Heart left ventricle (tissue), 16 donors: Measurements from ENCODE around the gene SNED1. TPM values are rescaled to one million over a fixed set of nuclear protein-coding genes. Genes with fewer than 3 reads are reported as not detected.

Experiments used
- ATAC-seq, 4 donors: fragments of 200-7000 bp; cut with Tn5 transposase; one replicate each; pipeline ENCODE4 v1.9.1; 2020 to 2022; ENCODE audit warnings: moderate library complexity in 4 of 4, mild to moderate bottlenecking in 3 of 4, moderate number of reproducible peaks in 1 of 4
- DNase-seq, 5 donors: peaks; one replicate each; pipeline ENCODE4 v3.0.0-alpha.2; 2020
- H3K27ac ChIP-seq, 12 donors: fragments of 200-600 bp; sonication (generic) in 4 of 12; one replicate each; pipeline versions ENCODE4 v1.5.0 to v1.8.0; 2016 to 2022; ENCODE audit warnings: mild to moderate bottlenecking in 2 of 12
- H3K27me3 ChIP-seq, 9 donors: fragments of 200-600 bp; sonication (generic) in 2 of 9; one replicate each; pipeline versions ENCODE4 v1.5.1 to v1.8.0; 2016 to 2022; ENCODE audit warnings: mild to moderate bottlenecking in 3 of 9
- H3K36me3 ChIP-seq, 9 donors: fragments of 200-600 bp; sonication (generic) in 2 of 9; one replicate each; pipeline versions ENCODE4 v1.5.0 to v1.8.0; 2018 to 2022; ENCODE audit warnings: mild to moderate bottlenecking in 2 of 9
- H3K4me1 ChIP-seq, 12 donors: fragments of 200-600 bp; sonication (generic) in 4 of 12; one replicate each; pipeline versions ENCODE4 v1.5.0 to v1.8.0; 2016 to 2022; ENCODE audit warnings: mild to moderate bottlenecking in 3 of 12
- H3K4me3 ChIP-seq, 12 donors: fragments of 200-600 bp; sonication (generic) in 4 of 12; one replicate each; pipeline versions ENCODE4 v1.5.0 to v1.8.0; 2017 to 2022; ENCODE audit warnings: mild to moderate bottlenecking in 9 of 12, moderate library complexity in 4 of 12
- H3K9me3 ChIP-seq, 12 donors: fragments of 200-600 bp; sonication (generic) in 4 of 12; one replicate each; pipeline versions ENCODE4 v1.5.0 to v1.8.0; 2016 to 2022; ENCODE audit warnings: mild to moderate bottlenecking in 1 of 12
- CTCF ChIP-seq, 12 donors: fragments of 200-600 bp; sonication (generic) in 4 of 12; IDR thresholded peaks; one replicate each; pipeline versions ENCODE4 v1.5.0 to v1.8.0; 2018 to 2022; ENCODE audit warnings: antibody characterized with exemption in 12 of 12, mild to moderate bottlenecking in 5 of 12
- POLR2A ChIP-seq, 2 donors: fragments of 450-650 bp; IDR thresholded peaks; one replicate each; pipeline ENCODE4 v1.6.1; 2017; ENCODE audit warnings: antibody characterized with exemption in 2 of 2, mild to moderate bottlenecking in 2 of 2, moderate library complexity in 2 of 2
- WGBS, 4 donors: extraction: QIAGEN DNeasy Blood & Tissue Kit in 2 of 4; methylation state at CpG; one replicate each; pipeline versions ENCODE4 v1.1.5 to v1.1.7; 2013 to 2018; 5-methylcytosine and 5-hydroxymethylcytosine counted together
- intact Hi-C, 10 donors: fragments of 100-400 bp; cut with DNase I; formaldehyde crosslinking; loops; one replicate each; pipeline versions ENCODE4 v1.11.1 to v1.14.2; 2022
- polyA plus RNA-seq, 2 donors: library from polyadenylated mRNA; stranded (reverse); fragments of 200-250 nt; gene quantifications; one replicate each; pipeline ENCODE4 v1.2.3, GENCODE V29; 2013
- total RNA-seq, 9 donors: library from RNA; depleted of rRNA in 2 of 9; stranded (reverse); fragments of >200 nt in 2 of 9; fragmentation: NEBNext Ultra II Directional in 3 of 9; extraction: Animal tissue kit (Norgen Biotek cat#: 25700) in 3 of 9; gene quantifications; one replicate each; pipeline versions ENCODE4 v1.1.0 to v1.2.4, GENCODE V29; 2016 to 2023
- donor health status: ischemic (EF 13 %, LVEDD 7.1; RV severe dilation, severe dysfunction).
- donor health status: healthy with polysubstance abuse.
- donor health status: DM: no; HTN: yes; CAD: no.
- donor health status: DM: no; HTN: no; CAD: no.
- donor health status: ischemic (EF 25% LVEDD 6.9; RV normal size, moderate dysfunction).
- donor health status: ischemic (EF 25% LVEDD 5.7; RV mildly dilated, moderate dysfunction).
- donor health status: healthy.
- donor health status: DM: yes; HTN: yes; CAD: no.
- donor health status: ischemic (EF 35%, LVEDD 5.7; RV mildly dilated, moderate dysfunction).
- donor health status: nonischemic (EF 11% LVEDD 7.7; RV severe dilation, severe dysfunction).
- donor health status: DM: yes; HTN: yes; CAD: no.
- donor health status: PGD.
- donor health status: ischemic (EF 29% LVEDD 5.4; RV normal size, mild dysfunction).
- donor health status: nonischemic (EF 23%, LVEDD 6.1; RV moderate dilation, normal function).

SNED1 gene
- total and polyA plus RNA-seq, 11 donors = 3.1 to 14.7 (median 4.9) TPM

DNA sequence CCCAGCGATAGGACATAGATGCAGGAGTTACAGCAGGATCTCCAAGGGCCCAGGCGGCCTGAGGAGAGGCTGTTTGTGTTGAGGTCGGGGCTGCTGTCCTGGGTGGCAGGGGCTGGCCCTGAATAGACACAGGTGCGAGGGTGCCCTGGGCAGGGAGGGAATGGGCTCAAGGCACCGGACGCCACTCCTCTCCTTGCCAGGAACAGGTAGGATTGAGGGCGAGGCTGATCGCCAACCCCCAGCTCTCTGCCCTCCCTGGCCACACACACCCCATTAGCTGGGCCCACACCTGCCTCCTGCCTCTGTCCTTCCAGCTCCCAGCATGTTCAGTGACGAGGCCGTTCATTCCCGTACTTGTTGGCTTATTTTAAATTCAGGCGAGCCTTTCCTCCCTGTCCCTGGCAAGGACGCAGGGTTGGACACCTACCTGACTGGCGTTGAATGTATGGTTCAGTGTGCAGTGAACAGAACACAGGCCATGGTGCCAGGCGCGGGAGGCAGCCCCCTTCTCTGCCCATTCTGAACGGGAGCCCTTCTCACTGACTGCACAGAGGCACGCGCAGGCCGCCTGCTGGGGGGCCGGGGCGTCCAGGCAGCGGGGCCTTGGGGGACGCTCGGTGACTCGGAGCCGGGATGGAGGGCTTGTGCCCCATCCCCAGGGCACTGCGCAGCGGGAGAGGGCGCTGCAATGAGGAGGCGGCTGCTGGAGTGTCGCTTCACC lies 41.3 kb upstream of the SNED1 start:
- intact Hi-C loops = no loop called here
- Histone ChIP-seq H3K27me3 (no peaks in the 10 kb centered on the region), H3K4me1 (peaks cover 0 to 42% (median 19%) of the 10 kb centered on the region in 12 donors), H3K4me3 (no peak overlapping the region), H3K27ac (peak overlapping the region in 1 of 12 donors; percentile 74), H3K9me3 (no peaks in the 10 kb centered on the region), H3K36me3 (no peaks in the 10 kb centered on the region)
- TF ChIP-seq POLR2A (IDR thresholded peaks at IDR 0.05) = no peak
- TF ChIP-seq CTCF (IDR thresholded peaks at IDR 0.05) = no peak
- DNase-seq (peak in 2 of 5 donors; percentile 17 to 23), ATAC-seq (no peak)
- WGBS, 4 donors = 86 to 97% (median 93%) methylated on average over 17 to 32 of the region's 32 CpGs

GRCh38 chr2:240957656-240958365 lies 40.6 kb upstream of the SNED1 start:
- H3K4me3 ChIP-seq = no peak overlapping the region
- H3K4me1 ChIP-seq = peaks cover 0 to 45% (median 21%) of the 10 kb centered on the region in 12 donors
- WGBS, 4 donors = 59 to 71% (median 69%) methylated on average over 11 to 17 of the region's 17 CpGs
- no peaks in the 10 kb centered on the region for H3K36me3 ChIP-seq
- intact Hi-C loops = no loop called here
- peak overlapping the region in 5 of 12 donors; percentile 24 to 74 (median 38) for H3K27ac ChIP-seq
- no peaks in the 10 kb centered on the region for H3K27me3 ChIP-seq
- no peaks in the 10 kb centered on the region for H3K9me3 ChIP-seq
- no peak for TF ChIP-seq CTCF (IDR thresholded peaks at IDR 0.05)
- TF ChIP-seq POLR2A (IDR thresholded peaks at IDR 0.05) = no peak
- DNase-seq = peak in 3 of 5 donors; percentile 37 to 61 (median 57)
- peak in 3 of 4 donors; percentile 20 to 71 (median 64) for ATAC-seq

DNA sequence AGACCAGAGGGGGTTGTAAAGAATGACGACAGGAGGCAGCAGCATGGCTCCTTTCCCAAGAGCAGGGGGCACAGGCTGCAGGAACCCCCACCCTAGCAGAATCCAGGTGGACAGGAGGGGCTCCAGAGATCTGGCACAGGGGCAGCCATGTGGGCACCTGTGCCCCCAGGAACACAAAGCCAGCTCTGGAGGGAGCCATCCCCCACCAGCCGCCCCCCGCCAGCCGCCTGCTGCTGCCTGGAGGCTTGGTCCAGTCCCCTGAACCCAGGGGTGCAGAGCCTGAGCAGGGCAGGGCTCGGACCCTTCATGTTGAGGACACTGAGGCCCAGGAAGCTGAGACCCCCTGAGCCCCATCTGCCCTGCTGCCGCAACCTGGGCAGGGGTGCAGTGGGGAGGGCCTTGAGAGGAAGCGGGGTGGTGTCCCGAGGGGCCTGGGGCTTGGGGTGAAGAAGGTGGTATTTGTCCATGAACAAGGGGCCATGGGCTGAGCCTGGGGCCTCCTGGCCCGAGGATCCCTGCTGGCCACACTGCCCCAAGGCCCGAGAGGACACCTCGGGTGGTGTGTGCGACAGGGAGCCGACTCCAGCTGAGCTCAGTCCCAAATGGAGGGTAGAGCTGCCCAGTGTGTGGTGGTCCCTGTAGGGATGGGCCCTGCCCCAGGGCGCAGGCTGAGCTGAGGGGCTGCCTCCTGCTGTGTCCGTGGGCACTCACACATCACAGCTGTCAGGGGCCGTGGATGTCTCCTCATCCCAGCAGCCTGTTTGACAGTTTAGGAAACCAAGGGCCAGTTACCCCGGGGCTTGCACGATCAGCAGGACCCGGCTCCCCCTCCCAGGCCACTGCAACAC lies 39.8 kb upstream of the SNED1 start:
- H3K27ac ChIP-seq = peak overlapping the region in 5 of 12 donors; percentile 24 to 74 (median 38)
- DNase-seq (peak in 2 of 5 donors; percentile 18), ATAC-seq (no peak)
- TF ChIP-seq CTCF (IDR thresholded peaks at IDR 0.05) (no peak), POLR2A (IDR thresholded peaks at IDR 0.05) (no peak)
- no peaks in the 10 kb centered on the region for H3K9me3 ChIP-seq
- no peaks in the 10 kb centered on the region for H3K36me3 ChIP-seq
- no peak overlapping the region for H3K4me3 ChIP-seq
- H3K4me1 ChIP-seq = peaks cover 0 to 43% (median 21%) of the 10 kb centered on the region in 12 donors
- no peaks in the 10 kb centered on the region for H3K27me3 ChIP-seq
- intact Hi-C loops = no loop called here
- 88 to 96% (median 95%) methylated on average over 8 to 19 of the region's 19 CpGs for WGBS, 4 donors
